Measurements from ENCODE around the gene LMX1A. TPM values are rescaled to one million over a fixed set of nuclear protein-coding genes. Genes with fewer than 3 reads are reported as not detected.

Gene LMX1A
- total and polyA plus RNA-seq, 9 of the 15 experiments (the other 6 are each of a cell fraction or from before 2014, with no cell fraction given), result not detected

GRCh38 chr1:165344736-165345135 lies 11.8 kb downstream of the LMX1A start:
- WGBS (ENCODE audit: insufficient coverage, low coverage, missing lambda C conversion rate), result 3% methylated on average over 3 of the region's 3 CpGs
- DNase-seq (ENCODE audit: extremely low read depth in 1 of 4, low spot score in 3 of 4), result no peak
- peaks cover 4 to 7% of the 10 kb centered on the region in 2 experiments; a peak in 2 of 5 replicates for H3K27me3 ChIP-seq (ENCODE audit: control insufficient read depth in 2 of 2, insufficient read depth in 2 of 2, low read length in 2 of 2)
- no peak overlapping the region for H3K9ac ChIP-seq (ENCODE audit: insufficient read depth in 1 of 2, low read depth in 2 of 2, low read length in 2 of 2)
- no peaks in the 10 kb centered on the region for H3K9me3 ChIP-seq (replicated peaks; ENCODE audit: control insufficient read depth, insufficient read depth, low read depth, low read length)
- intact Hi-C loops (cut with micrococcal nuclease), result no loop called here
- ATAC-seq, result no peak
- in situ Hi-C loops (cut with MboI), result no loop called here
- H2AFZ ChIP-seq (ENCODE audit: low read depth, low read length), result no peak overlapping the region
- H3K4me1 ChIP-seq (replicated peaks in 1 of 2; ENCODE audit: control insufficient read depth in 2 of 2, insufficient read depth in 2 of 2, low read length in 2 of 2), result no peaks in the 10 kb centered on the region
- no peak for FAIRE-seq
- no peaks in the 10 kb centered on the region for H3K79me2 ChIP-seq (ENCODE audit: control insufficient read depth, insufficient read depth, low read length)
- no peaks in the 10 kb centered on the region for H3K9me1 ChIP-seq (ENCODE audit: control insufficient read depth, insufficient read depth, low read length)
- ChIA-PET CTCF (ENCODE audit: low intra/inter-chr PET ratio) (no interaction called here), POLR2A (interaction anchor here (0.6 to 1.6 kb wide), 2 partner anchors 15 to 255 kb away, joined by 4 to 5 read pairs; no protein-coding TSS in a partner anchor)
- H3K36me3 ChIP-seq (ENCODE audit: control insufficient read depth, insufficient read depth, low read length), result no peaks in the 10 kb centered on the region
- no peak overlapping the region for H3K27ac ChIP-seq (ENCODE audit: extremely low read depth, low read depth, low read length)
- no peaks in the 10 kb centered on the region for H4K20me1 ChIP-seq (replicated peaks; ENCODE audit: control insufficient read depth, insufficient read depth, low read length)
- BruUV-seq (replicated peaks), result no TSS peak
- no peak overlapping the region for H3K4me2 ChIP-seq (ENCODE audit: insufficient read depth, low read length)
- no peak overlapping the region for H3K4me3 ChIP-seq
- TF ChIP-seq SRSF9 (IDR thresholded peaks at IDR 0.05; ENCODE audit: borderline replicate concordance, low read depth, low read length) (no peak), HOXB6 (CRISPR knock-in tag; IDR thresholded peaks at IDR 0.05; ENCODE audit: borderline replicate concordance) (no peak), KAT8 (IDR thresholded peaks at IDR 0.05; ENCODE audit: low read depth) (no peak), POLR2A (conservative IDR thresholded peaks at IDR 0.05) (no peak), ZNF12 (CRISPR knock-in tag; IDR thresholded peaks at IDR 0.05) (no peak), BCOR (IDR thresholded peaks at IDR 0.05) (no peak), ZNF445 (CRISPR knock-in tag; IDR thresholded peaks at IDR 0.05; ENCODE audit: low read depth) (no peak), CEBPG (CRISPR knock-in tag; IDR thresholded peaks at IDR 0.05) (no peak), CEBPG (tag; conservative IDR thresholded peaks at IDR 0.05 in 1 of 2, IDR thresholded peaks at IDR 0.05 in 1 of 2) (no peak)
- TF ChIP-seq, protein P1, sequence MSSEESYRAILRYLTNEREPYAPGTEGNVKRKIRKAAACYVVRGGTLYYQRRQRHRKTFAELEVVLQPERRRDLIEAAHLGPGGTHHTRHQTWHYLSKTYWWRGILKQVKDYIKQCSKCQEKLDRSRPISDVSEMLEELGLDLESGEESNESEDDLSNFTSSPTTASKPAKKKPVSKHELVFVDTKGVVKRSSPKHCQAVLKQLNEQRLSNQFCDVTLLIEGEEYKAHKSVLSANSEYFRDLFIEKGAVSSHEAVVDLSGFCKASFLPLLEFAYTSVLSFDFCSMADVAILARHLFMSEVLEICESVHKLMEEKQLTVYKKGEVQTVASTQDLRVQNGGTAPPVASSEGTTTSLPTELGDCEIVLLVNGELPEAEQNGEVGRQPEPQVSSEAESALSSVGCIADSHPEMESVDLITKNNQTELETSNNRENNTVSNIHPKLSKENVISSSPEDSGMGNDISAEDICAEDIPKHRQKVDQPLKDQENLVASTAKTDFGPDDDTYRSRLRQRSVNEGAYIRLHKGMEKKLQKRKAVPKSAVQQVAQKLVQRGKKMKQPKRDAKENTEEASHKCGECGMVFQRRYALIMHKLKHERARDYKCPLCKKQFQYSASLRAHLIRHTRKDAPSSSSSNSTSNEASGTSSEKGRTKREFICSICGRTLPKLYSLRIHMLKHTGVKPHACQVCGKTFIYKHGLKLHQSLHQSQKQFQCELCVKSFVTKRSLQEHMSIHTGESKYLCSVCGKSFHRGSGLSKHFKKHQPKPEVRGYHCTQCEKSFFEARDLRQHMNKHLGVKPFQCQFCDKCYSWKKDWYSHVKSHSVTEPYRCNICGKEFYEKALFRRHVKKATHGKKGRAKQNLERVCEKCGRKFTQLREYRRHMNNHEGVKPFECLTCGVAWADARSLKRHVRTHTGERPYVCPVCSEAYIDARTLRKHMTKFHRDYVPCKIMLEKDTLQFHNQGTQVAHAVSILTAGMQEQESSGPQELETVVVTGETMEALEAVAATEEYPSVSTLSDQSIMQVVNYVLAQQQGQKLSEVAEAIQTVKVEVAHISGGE (CRISPR knock-in tag; IDR thresholded peaks at IDR 0.05), result no peak
- TF ChIP-seq, protein P2, sequence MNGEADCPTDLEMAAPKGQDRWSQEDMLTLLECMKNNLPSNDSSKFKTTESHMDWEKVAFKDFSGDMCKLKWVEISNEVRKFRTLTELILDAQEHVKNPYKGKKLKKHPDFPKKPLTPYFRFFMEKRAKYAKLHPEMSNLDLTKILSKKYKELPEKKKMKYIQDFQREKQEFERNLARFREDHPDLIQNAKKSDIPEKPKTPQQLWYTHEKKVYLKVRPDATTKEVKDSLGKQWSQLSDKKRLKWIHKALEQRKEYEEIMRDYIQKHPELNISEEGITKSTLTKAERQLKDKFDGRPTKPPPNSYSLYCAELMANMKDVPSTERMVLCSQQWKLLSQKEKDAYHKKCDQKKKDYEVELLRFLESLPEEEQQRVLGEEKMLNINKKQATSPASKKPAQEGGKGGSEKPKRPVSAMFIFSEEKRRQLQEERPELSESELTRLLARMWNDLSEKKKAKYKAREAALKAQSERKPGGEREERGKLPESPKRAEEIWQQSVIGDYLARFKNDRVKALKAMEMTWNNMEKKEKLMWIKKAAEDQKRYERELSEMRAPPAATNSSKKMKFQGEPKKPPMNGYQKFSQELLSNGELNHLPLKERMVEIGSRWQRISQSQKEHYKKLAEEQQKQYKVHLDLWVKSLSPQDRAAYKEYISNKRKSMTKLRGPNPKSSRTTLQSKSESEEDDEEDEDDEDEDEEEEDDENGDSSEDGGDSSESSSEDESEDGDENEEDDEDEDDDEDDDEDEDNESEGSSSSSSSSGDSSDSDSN (IDR thresholded peaks at IDR 0.05; ENCODE audit: borderline replicate concordance in 1 of 2, low read depth in 2 of 2, low read length in 2 of 2), result no peak
- TF ChIP-seq, protein P3, sequence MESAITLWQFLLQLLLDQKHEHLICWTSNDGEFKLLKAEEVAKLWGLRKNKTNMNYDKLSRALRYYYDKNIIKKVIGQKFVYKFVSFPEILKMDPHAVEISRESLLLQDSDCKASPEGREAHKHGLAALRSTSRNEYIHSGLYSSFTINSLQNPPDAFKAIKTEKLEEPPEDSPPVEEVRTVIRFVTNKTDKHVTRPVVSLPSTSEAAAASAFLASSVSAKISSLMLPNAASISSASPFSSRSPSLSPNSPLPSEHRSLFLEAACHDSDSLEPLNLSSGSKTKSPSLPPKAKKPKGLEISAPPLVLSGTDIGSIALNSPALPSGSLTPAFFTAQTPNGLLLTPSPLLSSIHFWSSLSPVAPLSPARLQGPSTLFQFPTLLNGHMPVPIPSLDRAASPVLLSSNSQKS (CRISPR knock-in tag; IDR thresholded peaks at IDR 0.05), result no peak
- TF ChIP-seq, protein P4, sequence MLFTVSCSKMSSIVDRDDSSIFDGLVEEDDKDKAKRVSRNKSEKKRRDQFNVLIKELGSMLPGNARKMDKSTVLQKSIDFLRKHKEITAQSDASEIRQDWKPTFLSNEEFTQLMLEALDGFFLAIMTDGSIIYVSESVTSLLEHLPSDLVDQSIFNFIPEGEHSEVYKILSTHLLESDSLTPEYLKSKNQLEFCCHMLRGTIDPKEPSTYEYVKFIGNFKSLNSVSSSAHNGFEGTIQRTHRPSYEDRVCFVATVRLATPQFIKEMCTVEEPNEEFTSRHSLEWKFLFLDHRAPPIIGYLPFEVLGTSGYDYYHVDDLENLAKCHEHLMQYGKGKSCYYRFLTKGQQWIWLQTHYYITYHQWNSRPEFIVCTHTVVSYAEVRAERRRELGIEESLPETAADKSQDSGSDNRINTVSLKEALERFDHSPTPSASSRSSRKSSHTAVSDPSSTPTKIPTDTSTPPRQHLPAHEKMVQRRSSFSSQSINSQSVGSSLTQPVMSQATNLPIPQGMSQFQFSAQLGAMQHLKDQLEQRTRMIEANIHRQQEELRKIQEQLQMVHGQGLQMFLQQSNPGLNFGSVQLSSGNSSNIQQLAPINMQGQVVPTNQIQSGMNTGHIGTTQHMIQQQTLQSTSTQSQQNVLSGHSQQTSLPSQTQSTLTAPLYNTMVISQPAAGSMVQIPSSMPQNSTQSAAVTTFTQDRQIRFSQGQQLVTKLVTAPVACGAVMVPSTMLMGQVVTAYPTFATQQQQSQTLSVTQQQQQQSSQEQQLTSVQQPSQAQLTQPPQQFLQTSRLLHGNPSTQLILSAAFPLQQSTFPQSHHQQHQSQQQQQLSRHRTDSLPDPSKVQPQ (CRISPR knock-in tag; IDR thresholded peaks at IDR 0.05; ENCODE audit: borderline replicate concordance), result no peak
